Gastroesophageal sphincter (tissue), 3 donors: Measurements from ENCODE around the gene ZDHHC6.

Experiments
- EP300 ChIP-seq: sonication (generic); formaldehyde crosslinking; IDR thresholded peaks from one replicate; pipeline ENCODE4 v1.6.1; 2017; ENCODE audit warnings: antibody characterized with exemption, mild to moderate bottlenecking
- POLR2A ChIP-seq, 2 donors: fragments of 450-650 bp; IDR thresholded peaks; one replicate each; pipeline ENCODE4 v1.6.1; 2017; ENCODE audit warnings: antibody characterized with exemption in 2 of 2, mild to moderate bottlenecking in 2 of 2, moderate library complexity in 1 of 2
- POLR2AphosphoS5 ChIP-seq: sonication (generic); formaldehyde crosslinking; IDR thresholded peaks from one replicate; pipeline ENCODE4 v1.6.1; 2017; ENCODE audit warnings: antibody characterized with exemption
- TF ChIP-seq, protein P1 (sequence below), 4 experiments: fragments of 200-600 bp in 2 of 4; fragments of 450-650 bp in 2 of 4; sonication (generic) in 1 of 4; IDR thresholded peaks; one replicate each; pipeline ENCODE4 v1.5.1; 2017 to 2019; ENCODE audit warnings: antibody characterized with exemption in 4 of 4, mild to moderate bottlenecking in 2 of 4, moderate library complexity in 2 of 4

- TF ChIP-seq, protein P1, sequence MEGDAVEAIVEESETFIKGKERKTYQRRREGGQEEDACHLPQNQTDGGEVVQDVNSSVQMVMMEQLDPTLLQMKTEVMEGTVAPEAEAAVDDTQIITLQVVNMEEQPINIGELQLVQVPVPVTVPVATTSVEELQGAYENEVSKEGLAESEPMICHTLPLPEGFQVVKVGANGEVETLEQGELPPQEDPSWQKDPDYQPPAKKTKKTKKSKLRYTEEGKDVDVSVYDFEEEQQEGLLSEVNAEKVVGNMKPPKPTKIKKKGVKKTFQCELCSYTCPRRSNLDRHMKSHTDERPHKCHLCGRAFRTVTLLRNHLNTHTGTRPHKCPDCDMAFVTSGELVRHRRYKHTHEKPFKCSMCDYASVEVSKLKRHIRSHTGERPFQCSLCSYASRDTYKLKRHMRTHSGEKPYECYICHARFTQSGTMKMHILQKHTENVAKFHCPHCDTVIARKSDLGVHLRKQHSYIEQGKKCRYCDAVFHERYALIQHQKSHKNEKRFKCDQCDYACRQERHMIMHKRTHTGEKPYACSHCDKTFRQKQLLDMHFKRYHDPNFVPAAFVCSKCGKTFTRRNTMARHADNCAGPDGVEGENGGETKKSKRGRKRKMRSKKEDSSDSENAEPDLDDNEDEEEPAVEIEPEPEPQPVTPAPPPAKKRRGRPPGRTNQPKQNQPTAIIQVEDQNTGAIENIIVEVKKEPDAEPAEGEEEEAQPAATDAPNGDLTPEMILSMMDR (IDR thresholded peaks at IDR 0.05): no peak
- no peak for TF ChIP-seq POLR2AphosphoS5
- TF ChIP-seq POLR2A (IDR thresholded peaks at IDR 0.05): no peak
- no peak for TF ChIP-seq EP300
These were observed 4.7 kb downstream of the ZDHHC6 start for GRCh38 chr10:112442063-112442462.
